ENCODE data around the gene PAFAH2.

The PAFAH2 gene

DNA sequence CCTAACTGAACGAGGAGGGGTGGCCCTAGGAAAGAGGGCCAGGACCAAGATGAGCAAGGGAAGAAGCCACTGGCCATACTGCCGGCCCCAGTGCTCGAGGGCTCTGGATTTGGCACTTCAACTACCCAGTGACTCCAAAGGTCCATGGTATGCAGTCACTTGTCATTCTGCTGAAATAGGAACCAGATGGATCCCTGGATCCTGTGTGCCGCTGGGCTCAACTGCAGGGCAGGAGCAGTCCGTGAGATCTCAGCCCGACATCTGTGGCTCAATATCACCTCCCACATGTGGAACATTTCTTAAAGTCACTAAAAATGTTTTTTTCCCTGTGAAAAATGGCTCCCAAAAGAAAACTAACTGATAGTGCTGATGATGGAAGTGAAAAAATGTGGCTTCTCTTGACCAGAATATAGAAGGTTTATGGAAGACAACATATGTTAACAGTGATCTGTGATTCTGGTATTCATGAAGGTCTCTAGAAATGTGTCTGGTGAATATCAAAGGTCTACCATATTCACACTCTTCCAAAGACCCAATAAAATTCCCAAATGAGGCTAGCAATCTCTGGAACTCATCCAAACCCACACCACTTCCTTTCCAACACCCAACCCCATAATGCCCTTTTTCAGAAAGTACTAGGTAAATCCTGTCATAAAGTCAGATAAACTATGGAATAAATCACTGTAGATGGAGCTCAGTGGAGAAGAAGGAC lies 24.1 kb downstream of the PAFAH2 start:
- no peak overlapping the region for H3K27ac ChIP-seq (ENCODE audit: extremely low read depth, low read depth, low read length)
- peaks cover 5 to 74% of the 10 kb centered on the region in 2 experiments; a peak in 2 of 3 replicates for H3K36me3 ChIP-seq (ENCODE audit: control insufficient read depth in 2 of 2, insufficient read depth in 1 of 2, low read length in 2 of 2)
- TF ChIP-seq ZNF416 (tag by site-specific recombination; IDR thresholded peaks at IDR 0.05) = no peak
- TF ChIP-seq, protein P1, sequence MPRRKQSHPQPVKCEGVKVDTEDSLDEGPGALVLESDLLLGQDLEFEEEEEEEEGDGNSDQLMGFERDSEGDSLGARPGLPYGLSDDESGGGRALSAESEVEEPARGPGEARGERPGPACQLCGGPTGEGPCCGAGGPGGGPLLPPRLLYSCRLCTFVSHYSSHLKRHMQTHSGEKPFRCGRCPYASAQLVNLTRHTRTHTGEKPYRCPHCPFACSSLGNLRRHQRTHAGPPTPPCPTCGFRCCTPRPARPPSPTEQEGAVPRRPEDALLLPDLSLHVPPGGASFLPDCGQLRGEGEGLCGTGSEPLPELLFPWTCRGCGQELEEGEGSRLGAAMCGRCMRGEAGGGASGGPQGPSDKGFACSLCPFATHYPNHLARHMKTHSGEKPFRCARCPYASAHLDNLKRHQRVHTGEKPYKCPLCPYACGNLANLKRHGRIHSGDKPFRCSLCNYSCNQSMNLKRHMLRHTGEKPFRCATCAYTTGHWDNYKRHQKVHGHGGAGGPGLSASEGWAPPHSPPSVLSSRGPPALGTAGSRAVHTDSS (tag by site-specific recombination; IDR thresholded peaks at IDR 0.05) = no peak
- TF ChIP-seq ZNF701 (tag by site-specific recombination; IDR thresholded peaks at IDR 0.05) = no peak
- no peak for TF ChIP-seq ZNF366 (tag by site-specific recombination; conservative IDR thresholded peaks at IDR 0.05)
- TF ChIP-seq ZNF223 (tag by site-specific recombination; IDR thresholded peaks at IDR 0.05) = no peak
- no peak for TF ChIP-seq ZSCAN18 (tag by site-specific recombination; IDR thresholded peaks at IDR 0.05)
- no peak for TF ChIP-seq ZBTB10 (tag by site-specific recombination; IDR thresholded peaks at IDR 0.05)
- TF ChIP-seq ZNF433 (tag by site-specific recombination; IDR thresholded peaks at IDR 0.05; ENCODE audit: low read depth) = no peak
- TF ChIP-seq ZNF76 (tag by site-specific recombination; IDR thresholded peaks at IDR 0.05; ENCODE audit: borderline replicate concordance, low read depth) = no peak
- TF ChIP-seq GFI1B (tag by site-specific recombination; IDR thresholded peaks at IDR 0.05) = no peak
- CTCF ChIA-PET = no interaction called here
- H3K4me3 ChIP-seq (ENCODE audit: low read depth, low read length) = no peak overlapping the region
- no peaks in the 10 kb centered on the region for H3K9me3 ChIP-seq (ENCODE audit: control insufficient read depth, insufficient read depth, low read depth, low read length)
- H3K4me1 ChIP-seq (ENCODE audit: control insufficient read depth, insufficient read depth, low read length) = no peaks in the 10 kb centered on the region
- POLR2A ChIA-PET = no interaction called here

DNA sequence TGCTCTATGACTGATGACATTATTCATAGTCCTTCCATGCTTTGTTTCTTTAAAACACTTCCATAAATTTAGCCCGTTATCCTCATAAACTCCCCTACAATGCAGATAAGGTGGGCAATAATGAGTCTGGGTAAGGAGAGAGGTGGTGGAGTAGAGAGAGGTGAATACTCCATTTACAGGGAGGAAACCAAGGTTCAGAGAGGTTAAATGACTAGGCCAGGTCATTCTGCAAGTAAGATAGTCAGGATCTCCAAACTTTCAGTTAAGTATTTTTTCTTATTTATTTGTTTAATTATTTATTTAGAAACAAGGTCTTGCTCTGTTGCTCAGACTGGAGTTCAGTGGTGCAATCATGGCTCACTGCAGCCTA lies 26.1 kb downstream of the PAFAH2 start:
- no peak overlapping the region for H3K27ac ChIP-seq (ENCODE audit: extremely low read depth, low read depth, low read length)
- no peaks in the 10 kb centered on the region for H3K4me1 ChIP-seq (ENCODE audit: control insufficient read depth, insufficient read depth, low read length)
- no peaks in the 10 kb centered on the region for H3K9me3 ChIP-seq (ENCODE audit: control insufficient read depth, insufficient read depth, low read depth, low read length)
- POLR2A ChIA-PET = interaction anchor here (0.8 kb wide), 1 partner anchor 17 kb away, joined by 4 read pairs; no protein-coding TSS in a partner anchor
- CTCF ChIA-PET = no interaction called here
- no peak overlapping the region for H3K4me3 ChIP-seq (ENCODE audit: low read depth, low read length)
- H3K36me3 ChIP-seq (ENCODE audit: control insufficient read depth in 2 of 2, insufficient read depth in 1 of 2, low read length in 2 of 2) = peaks cover 5 to 71% of the 10 kb centered on the region in 2 experiments; a peak in 2 of 3 replicates
- TF ChIP-seq ELK4 (IDR thresholded peaks at IDR 0.05; ENCODE audit: borderline replicate concordance, low read depth, low read length) (no peak), GFI1B (tag by site-specific recombination; IDR thresholded peaks at IDR 0.05) (no peak), TRIM28 (IDR thresholded peaks at IDR 0.05; ENCODE audit: borderline replicate concordance, low read length) (no peak), ZNF221 (tag by site-specific recombination; IDR thresholded peaks at IDR 0.05; ENCODE audit: borderline replicate concordance) (no peak), ZSCAN18 (tag by site-specific recombination; IDR thresholded peaks at IDR 0.05) (no peak), ZNF391 (tag by site-specific recombination; IDR thresholded peaks at IDR 0.05; ENCODE audit: borderline replicate concordance, low read depth) (no peak), SP2 (tag by site-specific recombination; IDR thresholded peaks at IDR 0.05) (no peak), ZNF654 (tag by site-specific recombination; IDR thresholded peaks at IDR 0.05; ENCODE audit: low read depth) (no peak), ZNF423 (tag by site-specific recombination; IDR thresholded peaks at IDR 0.05) (no peak), ZXDB (tag by site-specific recombination; IDR thresholded peaks at IDR 0.05) (no peak), ZNF645 (tag by site-specific recombination; IDR thresholded peaks at IDR 0.05) (no peak), ZNF114 (tag by site-specific recombination; IDR thresholded peaks at IDR 0.05) (no peak), SP7 (tag by site-specific recombination; IDR thresholded peaks at IDR 0.05) (no peak), ZNF555 (tag by site-specific recombination; conservative IDR thresholded peaks at IDR 0.05) (no peak), ZSCAN30 (tag by site-specific recombination; IDR thresholded peaks at IDR 0.05) (no peak), ZNF211 (tag by site-specific recombination; IDR thresholded peaks at IDR 0.05; ENCODE audit: low read depth) (no peak), ZNF473 (tag by site-specific recombination; IDR thresholded peaks at IDR 0.05) (no peak), ZNF324 (tag by site-specific recombination; IDR thresholded peaks at IDR 0.05) (no peak)
